Cardiac fibroblast (primary cell): ENCODE results near the gene SYNGAP1.
"Not testable (repeated sequence)": the region's sequence is repeated elsewhere in the genome, so short reads cannot be mapped to it uniquely, and the experiment has no call there.

Experiments used
- DNase-seq, 2 donors: peaks; one replicate each; pipeline versions ENCODE4 v3.0.0 to v3.0.0-alpha.2; 2010; ENCODE audit warnings: low read depth in 2 of 2
- H3K4me3 ChIP-seq, 2 donors: replicated peaks in 1 of 2; 1 replicate in 1 of 2; 2 replicates in 1 of 2; pipeline ENCODE4 v1.5.1; 2011; ENCODE audit warnings: low read depth in 2 of 2, low read length in 2 of 2, mild to moderate bottlenecking in 2 of 2, moderate library complexity in 1 of 2
- TF ChIP-seq, protein P1 (sequence below): IDR thresholded peaks from one replicate; pipeline ENCODE4 v1.5.1; 2011; ENCODE audit warnings: low read depth, mild to moderate bottlenecking, low read length, inconsistent platforms

SYNGAP1 gene

DNA sequence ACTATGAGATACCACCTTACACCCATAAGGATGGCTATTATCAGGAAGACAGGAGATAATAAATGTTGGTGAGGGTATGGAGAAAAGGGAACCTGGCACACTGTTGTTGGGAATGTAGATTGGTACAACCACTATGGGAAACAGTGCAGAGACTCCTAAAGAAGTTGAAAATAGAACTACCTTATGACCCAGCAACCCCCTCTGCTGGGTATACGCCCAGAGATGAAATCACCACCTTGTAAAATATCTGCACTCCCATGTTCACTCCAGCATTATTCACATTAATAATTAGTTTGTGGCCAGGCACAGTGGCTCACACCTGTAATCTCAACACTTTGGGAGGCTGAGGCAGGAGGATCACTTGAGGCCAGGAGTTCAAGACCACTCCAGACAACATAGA is 61.3 kb downstream of the SYNGAP1 start:
- TF ChIP-seq, protein P1, sequence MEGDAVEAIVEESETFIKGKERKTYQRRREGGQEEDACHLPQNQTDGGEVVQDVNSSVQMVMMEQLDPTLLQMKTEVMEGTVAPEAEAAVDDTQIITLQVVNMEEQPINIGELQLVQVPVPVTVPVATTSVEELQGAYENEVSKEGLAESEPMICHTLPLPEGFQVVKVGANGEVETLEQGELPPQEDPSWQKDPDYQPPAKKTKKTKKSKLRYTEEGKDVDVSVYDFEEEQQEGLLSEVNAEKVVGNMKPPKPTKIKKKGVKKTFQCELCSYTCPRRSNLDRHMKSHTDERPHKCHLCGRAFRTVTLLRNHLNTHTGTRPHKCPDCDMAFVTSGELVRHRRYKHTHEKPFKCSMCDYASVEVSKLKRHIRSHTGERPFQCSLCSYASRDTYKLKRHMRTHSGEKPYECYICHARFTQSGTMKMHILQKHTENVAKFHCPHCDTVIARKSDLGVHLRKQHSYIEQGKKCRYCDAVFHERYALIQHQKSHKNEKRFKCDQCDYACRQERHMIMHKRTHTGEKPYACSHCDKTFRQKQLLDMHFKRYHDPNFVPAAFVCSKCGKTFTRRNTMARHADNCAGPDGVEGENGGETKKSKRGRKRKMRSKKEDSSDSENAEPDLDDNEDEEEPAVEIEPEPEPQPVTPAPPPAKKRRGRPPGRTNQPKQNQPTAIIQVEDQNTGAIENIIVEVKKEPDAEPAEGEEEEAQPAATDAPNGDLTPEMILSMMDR: no peak
- no peak for DNase-seq
- no peak overlapping the region for H3K4me3 ChIP-seq

DNA sequence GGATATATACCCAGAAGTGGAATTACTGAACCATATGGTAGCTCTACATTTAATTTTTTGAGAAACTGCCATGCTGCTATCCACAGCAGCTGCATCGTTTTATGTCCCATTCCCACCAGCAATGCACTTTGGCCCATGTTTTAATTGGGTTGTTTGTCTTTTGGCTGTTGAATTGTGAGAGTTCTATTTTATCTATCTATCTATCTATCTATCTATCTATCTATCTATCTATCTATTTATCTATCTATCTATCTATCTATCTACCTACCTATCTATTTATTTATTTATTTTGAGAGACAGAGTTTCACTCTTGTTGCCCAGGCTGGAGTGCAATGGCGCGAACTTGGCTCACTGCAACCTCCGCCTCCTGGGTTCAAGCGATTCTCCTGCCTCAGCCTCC is 62.8 kb downstream of the SYNGAP1 start:
- H3K4me3 ChIP-seq: not testable (repeated sequence)

DNA sequence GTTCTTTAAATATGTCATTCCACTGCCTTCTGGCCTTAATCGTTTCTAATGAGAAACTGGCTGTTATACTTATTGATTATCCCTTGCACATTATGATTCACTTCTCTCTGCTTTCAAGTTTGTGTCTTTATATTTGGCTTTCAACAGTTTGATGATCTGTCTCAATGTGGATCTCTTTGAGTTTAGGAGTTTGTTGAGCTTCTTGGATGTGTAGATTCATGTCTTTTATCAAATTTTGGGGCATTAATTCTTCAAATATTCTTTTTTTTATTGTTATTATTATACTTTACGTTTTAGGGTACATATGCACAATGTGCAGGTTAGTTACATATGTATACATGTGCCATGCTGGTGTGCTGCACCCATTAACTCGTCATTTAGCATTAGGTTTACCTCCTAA is 63.8 kb downstream of the SYNGAP1 start:
- H3K4me3 ChIP-seq: no peak overlapping the region
- DNase-seq: no peak
- TF ChIP-seq, protein P1: no peak

More for the DNA sequence above, 62.8 kb downstream of the SYNGAP1 start:
- not testable (repeated sequence) for DNase-seq

DNA sequence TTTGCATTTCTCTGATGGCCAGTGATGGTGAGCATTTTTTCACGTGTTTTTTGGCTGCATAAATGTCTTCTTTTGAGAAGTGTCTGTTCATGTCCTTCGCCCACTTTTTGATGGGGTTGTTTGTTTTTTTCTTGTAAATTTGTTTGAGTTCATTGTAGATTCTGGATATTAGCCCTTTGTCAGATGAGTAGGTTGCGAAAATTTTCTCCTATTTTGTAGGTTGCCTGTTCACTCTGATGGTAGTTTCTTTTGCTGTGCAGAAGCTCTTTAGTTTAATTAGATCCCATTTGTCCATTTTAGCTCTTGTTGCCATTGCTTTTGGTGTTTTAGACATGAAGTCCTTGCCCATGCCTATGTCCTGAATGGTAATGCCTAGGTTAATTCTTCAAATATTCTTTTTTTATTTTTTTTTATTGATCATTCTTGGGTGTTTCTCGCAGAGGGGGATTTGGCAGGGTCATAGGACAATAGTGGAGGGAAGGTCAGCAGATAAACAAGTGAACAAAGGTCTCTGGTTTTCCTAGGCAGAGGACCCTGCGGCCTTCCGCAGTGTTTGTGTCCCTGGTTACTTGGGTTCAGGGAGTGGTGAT is 64.9 kb downstream of the SYNGAP1 start:
- H3K4me3 ChIP-seq, DNase-seq: not testable (repeated sequence)

DNA sequence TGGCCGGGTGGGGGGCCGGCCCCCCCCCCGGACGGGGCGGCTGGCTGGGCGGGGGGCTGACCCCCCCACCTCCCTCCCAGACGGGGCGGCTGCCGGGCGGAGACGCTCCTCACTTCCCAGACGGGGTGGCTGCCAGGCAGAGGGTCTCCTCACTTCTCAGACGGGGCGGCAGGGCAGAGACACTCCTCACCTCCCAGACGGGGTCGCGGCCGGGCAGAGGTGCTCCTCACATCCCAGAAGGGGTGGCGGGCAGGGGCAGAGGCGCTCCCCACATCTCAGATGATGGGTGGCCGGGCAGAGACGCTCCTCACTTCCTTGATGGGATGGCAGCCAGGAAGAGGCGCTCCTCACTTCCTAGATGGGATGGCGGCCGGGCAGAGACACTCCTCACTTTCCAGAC is 65.8 kb downstream of the SYNGAP1 start:
- not testable (repeated sequence) for H3K4me3 ChIP-seq, DNase-seq

DNA sequence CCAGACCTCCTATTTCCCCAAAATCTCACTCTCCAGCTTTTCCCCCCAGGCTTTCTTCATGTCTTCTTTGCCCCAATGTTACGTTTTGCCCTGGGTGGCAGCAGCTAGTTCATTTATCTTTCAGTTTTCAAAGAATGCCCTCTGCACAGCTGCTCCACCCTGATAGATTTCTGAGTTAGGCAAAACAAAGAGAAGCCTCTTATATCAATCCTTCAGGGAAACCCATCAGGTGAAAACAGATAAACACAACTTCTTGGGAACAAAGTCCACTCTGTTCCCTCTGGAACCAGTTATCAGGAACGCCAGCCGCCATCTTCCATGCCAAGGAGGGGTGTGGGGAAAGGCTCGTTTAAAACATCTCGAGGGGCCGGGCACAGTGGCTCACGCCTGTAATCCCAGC is 68.5 kb downstream of the SYNGAP1 start:
- no peak for DNase-seq
- TF ChIP-seq, protein P1: no peak
- no peak overlapping the region for H3K4me3 ChIP-seq

DNA sequence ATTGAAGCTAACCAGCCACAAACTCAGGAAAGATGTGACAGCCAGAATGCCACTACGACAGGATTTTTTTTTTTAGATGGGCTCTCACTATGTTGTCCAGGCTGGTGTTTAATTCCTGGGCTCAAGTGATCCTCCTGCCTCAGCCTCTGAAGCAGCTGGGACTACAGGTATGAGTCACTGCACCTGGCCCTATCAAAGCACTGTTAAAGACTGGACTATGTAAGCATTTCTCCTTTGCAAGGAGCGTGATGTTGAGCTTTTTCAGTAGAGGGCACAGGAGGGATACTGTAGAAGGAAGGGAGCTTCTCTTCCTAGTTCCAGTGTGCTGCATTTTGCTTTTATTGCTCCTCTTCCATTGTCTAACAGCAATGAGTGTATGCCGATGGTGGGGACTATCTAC is 70.3 kb downstream of the SYNGAP1 start:
- no peak overlapping the region for H3K4me3 ChIP-seq
- TF ChIP-seq, protein P1: no peak
- DNase-seq: no peak

DNA sequence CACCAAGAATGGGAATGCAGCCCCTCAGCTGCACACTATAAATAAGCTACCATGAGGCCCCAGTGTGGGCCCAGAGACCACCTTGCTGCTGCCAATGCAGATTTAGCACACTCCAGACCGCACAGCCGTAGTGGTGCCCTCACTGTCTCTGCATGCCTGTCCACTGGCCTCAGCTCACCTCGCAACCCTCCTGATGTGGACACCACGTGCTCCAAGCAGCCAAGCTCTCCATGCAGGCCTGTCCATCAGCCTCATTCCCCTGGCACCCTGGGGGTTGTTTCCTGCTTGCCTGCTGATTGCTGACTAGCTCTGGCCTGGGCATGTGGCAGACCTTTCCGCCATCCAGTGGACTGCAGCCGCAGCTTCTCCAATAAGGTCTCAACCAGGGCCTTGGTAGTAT is 70.8 kb downstream of the SYNGAP1 start:
- no peak for DNase-seq
- TF ChIP-seq, protein P1: no peak
- H3K4me3 ChIP-seq: no peak overlapping the region

DNA sequence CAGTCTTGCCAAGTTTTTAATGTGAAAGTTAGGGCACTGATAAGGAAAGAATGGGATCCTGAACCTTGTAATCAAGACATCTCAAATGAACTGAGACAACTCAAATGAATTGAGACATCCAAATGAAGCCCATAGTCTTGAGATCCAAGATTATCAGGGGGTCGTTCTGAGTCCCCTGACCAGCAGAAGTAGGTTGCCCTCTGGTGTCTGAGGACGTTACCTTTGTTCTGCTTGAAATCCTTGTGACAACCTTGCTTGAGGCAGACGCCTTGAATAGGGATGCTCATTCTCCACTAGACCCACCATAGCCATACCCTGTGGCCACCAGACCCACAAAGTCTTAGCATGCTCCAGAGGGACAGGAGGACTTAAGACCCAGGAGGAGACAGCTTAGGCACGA is 72.2 kb downstream of the SYNGAP1 start:
- no peak overlapping the region for H3K4me3 ChIP-seq
- TF ChIP-seq, protein P1: no peak
- no peak for DNase-seq
